Measurements from ENCODE around the gene PTPRQ. TPM values are rescaled to one million over a fixed set of nuclear protein-coding genes. Genes with fewer than 3 reads are reported as not detected.

PTPRQ gene
- total and polyA plus RNA-seq, 9 of the 15 experiments (the other 6 are each of a cell fraction or from before 2014, with no cell fraction given), result not detected

- no peak for TF ChIP-seq ZNF318 (IDR thresholded peaks at IDR 0.05; ENCODE audit: borderline replicate concordance in 1 of 2, low read depth in 1 of 2)
- no peak for TF ChIP-seq ZNF282 (CRISPR knock-in tag; IDR thresholded peaks at IDR 0.05)
- TF ChIP-seq HDAC1 (IDR thresholded peaks at IDR 0.05), result no peak
- TF ChIP-seq NFE2L1 (tag; IDR thresholded peaks at IDR 0.05; ENCODE audit: borderline replicate concordance, low read depth), result no peak
- TF ChIP-seq SLC30A9 (CRISPR knock-in tag; IDR thresholded peaks at IDR 0.05), result no peak
- TF ChIP-seq MNT (conservative IDR thresholded peaks at IDR 0.05), result no peak
- no peak for TF ChIP-seq MAFF (IDR thresholded peaks at IDR 0.05; ENCODE audit: low read length)
- no peak for TF ChIP-seq USF2 (CRISPR knock-in tag; IDR thresholded peaks at IDR 0.05)
- no peak for TF ChIP-seq KHSRP (IDR thresholded peaks at IDR 0.05)
- no peak for TF ChIP-seq STAT5A (IDR thresholded peaks at IDR 0.05; ENCODE audit: borderline replicate concordance, low read length)
Measured at GRCh38 chr12:80420075-80420474, 24.0 kb upstream of the PTPRQ start (continued).

Data from K562 (cell line).